Bronchial smooth muscle cell (primary cell): ENCODE data around the gene TCERG1. TPM values are rescaled to one million over a fixed set of nuclear protein-coding genes. Genes with fewer than 3 reads are reported as not detected.

Experiments used
- total RNA-seq: library from RNA; depleted of rRNA; stranded (reverse); fragments of >200 nt; gene quantifications from 2 replicates; pipeline ENCODE4 v1.2.1, GENCODE V29; 2014

TCERG1 gene
- 10.6 and 20.6 TPM in 2 replicates for total RNA-seq

GRCh38 chr5:146446861-146447733 is at the start of gene TCERG1:
TSS of gene TCERG1 (plus strand) at chr5:146447333. CDS start at chr5:146447350, 17 bp downstream.

GRCh38 chr5:146516151-146516475 is 69.0 kb downstream of the TCERG1 start, which contains the start of gene GPR151:
TSS of gene GPR151 (minus strand) at chr5:146516190. CDS start at chr5:146516113, 77 bp downstream.

Other genes with a start within 250 kb of the TCERG1 start
- gene RBM27, start 243.7 kb upstream of the TCERG1 start, total RNA-seq, result 16.5 and 22.8 TPM in 2 replicates
- 0.09 TPM in 1 of 2 replicates, not detected in the other for gene POU4F3, start 108.5 kb upstream of the TCERG1 start, total RNA-seq
- not detected in 2 replicates for gene GPR151, start 68.9 kb downstream of the TCERG1 start, total RNA-seq